A673 (cell line): ENCODE results near the gene SUPT5H.

Experiments
- CTCF ChIP-seq: fragments of 300-800, 200-600 bp; sonication (generic); conservative IDR thresholded peaks from 2 replicates; pipeline ENCODE4 v1.5.1; 2017; ENCODE audit warnings: low read depth, mild to moderate bottlenecking, antibody characterized with exemption, low read length, moderate library complexity, mixed read lengths
- EZH2 ChIP-seq: fragments of 200-600 bp; sonication (generic); IDR thresholded peaks from 2 replicates; pipeline ENCODE4 v1.6.1; 2017; ENCODE audit warnings: borderline replicate concordance, low read depth, mild to moderate bottlenecking, mixed read lengths, antibody characterized with exemption, low read length; ENCODE audit not compliant: poor library complexity, severe bottlenecking

- TF ChIP-seq CTCF (no peak), EZH2 (no peak)
Observed at GRCh38 chr19:39524495-39524894, 79.1 kb downstream of the SUPT5H start.
